HepG2 (cell line): ENCODE measurements around the gene YEATS4.

Experiments used
- HIVEP1 ChIP-seq: sonication (generic); formaldehyde crosslinking; IDR thresholded peaks from 2 replicates; pipeline ENCODE4 v1.4.0; 2020; ENCODE audit warnings: mild to moderate bottlenecking, missing genetic modification reagents
- MZF1 ChIP-seq: sonication (generic); formaldehyde crosslinking; IDR thresholded peaks from 2 replicates; pipeline ENCODE4 v1.8.1; 2023; ENCODE audit warnings: mild to moderate bottlenecking, missing genetic modification reagents, borderline replicate concordance
- SNAPC2 ChIP-seq: sonication (generic); formaldehyde crosslinking; IDR thresholded peaks from 2 replicates; pipeline ENCODE4 v1.8.1; 2022; ENCODE audit warnings: mild to moderate bottlenecking, missing genetic modification reagents
- ZNF333 ChIP-seq: sonication (generic); formaldehyde crosslinking; IDR thresholded peaks from 2 replicates; pipeline ENCODE4 v1.4.0; 2020; ENCODE audit warnings: mild to moderate bottlenecking, missing genetic modification reagents, borderline replicate concordance
- TF ChIP-seq, protein P1 (sequence below): sonication (generic); formaldehyde crosslinking; conservative IDR thresholded peaks from 2 replicates; pipeline ENCODE4 v1.4.0; 2020; ENCODE audit warnings: missing genetic modification reagents
- TF ChIP-seq, protein P2 (sequence below): sonication (generic); formaldehyde crosslinking; IDR thresholded peaks from 2 replicates; pipeline ENCODE4 v1.5.0; 2020; ENCODE audit warnings: mild to moderate bottlenecking, missing genetic modification reagents, moderate library complexity

DNA sequence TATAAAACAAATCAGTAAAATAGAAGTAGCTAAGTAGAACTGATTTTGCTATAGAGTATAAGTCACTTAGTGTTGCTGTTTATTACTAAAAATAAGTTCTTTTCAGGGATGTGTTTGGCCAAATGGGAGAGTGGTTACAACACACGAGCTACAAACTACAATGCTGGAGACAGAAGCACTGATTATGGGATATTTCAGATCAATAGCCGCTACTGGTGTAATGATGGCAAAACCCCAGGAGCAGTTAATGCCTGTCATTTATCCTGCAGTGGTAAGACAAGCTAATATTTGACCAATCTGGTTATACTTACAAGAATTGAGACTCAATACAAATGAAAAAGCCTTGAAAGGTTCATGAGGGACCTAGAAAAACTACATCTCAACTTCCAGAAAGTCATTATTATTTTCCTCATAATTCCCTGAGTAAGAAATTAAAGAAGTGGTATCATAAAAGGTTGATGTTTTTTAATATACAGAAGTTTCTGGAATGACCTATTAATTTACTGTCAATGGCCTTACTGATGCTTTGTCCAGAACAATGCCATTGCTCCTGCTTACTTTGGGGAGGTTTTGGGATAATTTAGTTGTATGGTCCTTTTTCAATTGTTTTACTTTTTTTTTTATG, 9.4 kb upstream of the YEATS4 start:
- no peak for TF ChIP-seq SNAPC2 (CRISPR knock-in tag)
- TF ChIP-seq, protein P1, sequence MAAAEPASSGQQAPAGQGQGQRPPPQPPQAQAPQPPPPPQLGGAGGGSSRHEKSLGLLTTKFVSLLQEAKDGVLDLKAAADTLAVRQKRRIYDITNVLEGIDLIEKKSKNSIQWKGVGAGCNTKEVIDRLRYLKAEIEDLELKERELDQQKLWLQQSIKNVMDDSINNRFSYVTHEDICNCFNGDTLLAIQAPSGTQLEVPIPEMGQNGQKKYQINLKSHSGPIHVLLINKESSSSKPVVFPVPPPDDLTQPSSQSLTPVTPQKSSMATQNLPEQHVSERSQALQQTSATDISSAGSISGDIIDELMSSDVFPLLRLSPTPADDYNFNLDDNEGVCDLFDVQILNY (CRISPR knock-in tag) = no peak
- TF ChIP-seq, protein P2, sequence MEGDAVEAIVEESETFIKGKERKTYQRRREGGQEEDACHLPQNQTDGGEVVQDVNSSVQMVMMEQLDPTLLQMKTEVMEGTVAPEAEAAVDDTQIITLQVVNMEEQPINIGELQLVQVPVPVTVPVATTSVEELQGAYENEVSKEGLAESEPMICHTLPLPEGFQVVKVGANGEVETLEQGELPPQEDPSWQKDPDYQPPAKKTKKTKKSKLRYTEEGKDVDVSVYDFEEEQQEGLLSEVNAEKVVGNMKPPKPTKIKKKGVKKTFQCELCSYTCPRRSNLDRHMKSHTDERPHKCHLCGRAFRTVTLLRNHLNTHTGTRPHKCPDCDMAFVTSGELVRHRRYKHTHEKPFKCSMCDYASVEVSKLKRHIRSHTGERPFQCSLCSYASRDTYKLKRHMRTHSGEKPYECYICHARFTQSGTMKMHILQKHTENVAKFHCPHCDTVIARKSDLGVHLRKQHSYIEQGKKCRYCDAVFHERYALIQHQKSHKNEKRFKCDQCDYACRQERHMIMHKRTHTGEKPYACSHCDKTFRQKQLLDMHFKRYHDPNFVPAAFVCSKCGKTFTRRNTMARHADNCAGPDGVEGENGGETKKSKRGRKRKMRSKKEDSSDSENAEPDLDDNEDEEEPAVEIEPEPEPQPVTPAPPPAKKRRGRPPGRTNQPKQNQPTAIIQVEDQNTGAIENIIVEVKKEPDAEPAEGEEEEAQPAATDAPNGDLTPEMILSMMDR = no peak
- TF ChIP-seq HIVEP1 (CRISPR knock-in tag) = no peak
- no peak for TF ChIP-seq ZNF333
- TF ChIP-seq MZF1 (CRISPR knock-in tag) = no peak
